HEK293 (cell line): Measurements from ENCODE around the gene FLT3LG.

ENCODE experiments used
- ELK4 ChIP-seq: IDR thresholded peaks from 2 replicates; pipeline ENCODE4 v1.6.1; 2011; ENCODE audit warnings: mild to moderate bottlenecking, low read depth, low read length, borderline replicate concordance
- GLI2 ChIP-seq: fragments of 450-650 bp; formaldehyde crosslinking; IDR thresholded peaks from 2 replicates; pipeline ENCODE4; 2017; ENCODE audit warnings: missing biosample characterization, missing genetic modification characterization, low read depth, borderline replicate concordance
- OSR2 ChIP-seq: fragments of 450-650 bp; formaldehyde crosslinking; IDR thresholded peaks from 2 replicates; pipeline ENCODE4 v1.5.1; 2016; ENCODE audit warnings: missing biosample characterization, missing genetic modification characterization
- YY1 ChIP-seq: fragments of 450-650 bp; formaldehyde crosslinking; IDR thresholded peaks from 2 replicates; pipeline ENCODE4 v1.5.1; 2018; ENCODE audit warnings: missing biosample characterization, missing genetic modification characterization
- ZFHX2 ChIP-seq: fragments of 450-650 bp; formaldehyde crosslinking; conservative IDR thresholded peaks from 2 replicates; pipeline ENCODE4 v1.5.1; 2016; ENCODE audit warnings: missing biosample characterization, missing genetic modification characterization
- ZIC2 ChIP-seq: fragments of 450-650 bp; formaldehyde crosslinking; IDR thresholded peaks from 2 replicates; pipeline ENCODE4 v1.5.1; 2016; ENCODE audit warnings: missing biosample characterization, missing genetic modification characterization
- ZNF10 ChIP-seq: fragments of 450-650 bp; formaldehyde crosslinking; IDR thresholded peaks from 2 replicates; pipeline ENCODE4 v1.5.1; 2017; ENCODE audit warnings: missing biosample characterization, missing genetic modification characterization
- ZNF112 ChIP-seq: fragments of 450-650 bp; formaldehyde crosslinking; IDR thresholded peaks from 2 replicates; pipeline ENCODE4 v1.5.0; 2017; ENCODE audit warnings: missing biosample characterization, missing genetic modification characterization
- ZNF223 ChIP-seq: fragments of 450-650 bp; formaldehyde crosslinking; IDR thresholded peaks from 2 replicates; pipeline ENCODE4 v1.5.1; 2016; ENCODE audit warnings: missing biosample characterization, missing genetic modification characterization
- ZNF239 ChIP-seq: fragments of 450-650 bp; formaldehyde crosslinking; IDR thresholded peaks from 2 replicates; pipeline ENCODE4 v1.5.1; 2016; ENCODE audit warnings: missing biosample characterization, missing genetic modification characterization
- ZNF335 ChIP-seq: fragments of 450-650 bp; formaldehyde crosslinking; conservative IDR thresholded peaks from 2 replicates; pipeline ENCODE4 v1.5.1; 2016; ENCODE audit warnings: missing biosample characterization, missing genetic modification characterization
- ZNF37A ChIP-seq: fragments of 450-650 bp; IDR thresholded peaks from 2 replicates; pipeline ENCODE4 v1.5.1; 2018; ENCODE audit warnings: missing biosample characterization, missing genetic modification characterization
- ZNF416 ChIP-seq: fragments of 450-650 bp; formaldehyde crosslinking; IDR thresholded peaks from 2 replicates; pipeline ENCODE4 v1.5.1; 2016; ENCODE audit warnings: missing biosample characterization, missing genetic modification characterization
- ZNF510 ChIP-seq: fragments of 450-650 bp; formaldehyde crosslinking; IDR thresholded peaks from 2 replicates; pipeline ENCODE4 v1.5.1; 2018; ENCODE audit warnings: mild to moderate bottlenecking, missing genetic modification characterization, missing biosample characterization; ENCODE audit not compliant: insufficient replicate concordance
- ZNF544 ChIP-seq: fragments of 450-650 bp; formaldehyde crosslinking; IDR thresholded peaks from 2 replicates; pipeline ENCODE4 v1.5.0; 2017; ENCODE audit warnings: missing biosample characterization, missing genetic modification characterization
- ZNF555 ChIP-seq: fragments of 450-650 bp; formaldehyde crosslinking; conservative IDR thresholded peaks from 2 replicates; pipeline ENCODE4 v1.5.1; 2017; ENCODE audit warnings: missing biosample characterization, mild to moderate bottlenecking, missing genetic modification characterization, inconsistent platforms
- ZNF558 ChIP-seq: fragments of 450-650 bp; formaldehyde crosslinking; IDR thresholded peaks from 2 replicates; pipeline ENCODE4 v1.5.1; 2016; ENCODE audit warnings: missing biosample characterization, missing genetic modification characterization
- ZNF585B ChIP-seq: fragments of 450-650 bp; formaldehyde crosslinking; IDR thresholded peaks from 2 replicates; pipeline ENCODE4 v1.5.1; 2016; ENCODE audit warnings: missing biosample characterization, missing genetic modification characterization
- ZNF664 ChIP-seq: fragments of 450-650 bp; formaldehyde crosslinking; IDR thresholded peaks from 2 replicates; pipeline ENCODE4 v1.5.1; 2016; ENCODE audit warnings: missing biosample characterization, missing genetic modification characterization
- TF ChIP-seq, protein P1 (sequence below): fragments of 450-650 bp; formaldehyde crosslinking; IDR thresholded peaks from 2 replicates; pipeline ENCODE4 v1.5.1; 2016; ENCODE audit warnings: missing biosample characterization, missing genetic modification characterization
- TF ChIP-seq, protein P2 (sequence below): fragments of 450-650 bp; formaldehyde crosslinking; IDR thresholded peaks from 2 replicates; pipeline ENCODE4 v1.5.1; 2017; ENCODE audit warnings: missing biosample characterization, missing genetic modification characterization
- TF ChIP-seq, protein P3 (sequence below): fragments of 450-650 bp; formaldehyde crosslinking; IDR thresholded peaks from 2 replicates; pipeline ENCODE4 v1.5.1; 2016; ENCODE audit warnings: missing biosample characterization, missing genetic modification characterization
- TF ChIP-seq, protein P4 (sequence below): fragments of 450-650 bp; formaldehyde crosslinking; IDR thresholded peaks from 2 replicates; pipeline ENCODE4 v1.5.1; 2016; ENCODE audit warnings: missing biosample characterization, missing genetic modification characterization
- TF ChIP-seq, protein P5 (sequence below): fragments of 450-650 bp; formaldehyde crosslinking; IDR thresholded peaks from 2 replicates; pipeline ENCODE4 v1.5.1; 2016; ENCODE audit warnings: missing biosample characterization, missing genetic modification characterization
- TF ChIP-seq, protein P6 (sequence below): fragments of 450-650 bp; formaldehyde crosslinking; IDR thresholded peaks from 2 replicates; pipeline ENCODE4 v1.5.1; 2016; ENCODE audit warnings: missing biosample characterization, missing genetic modification characterization

FLT3LG gene

DNA sequence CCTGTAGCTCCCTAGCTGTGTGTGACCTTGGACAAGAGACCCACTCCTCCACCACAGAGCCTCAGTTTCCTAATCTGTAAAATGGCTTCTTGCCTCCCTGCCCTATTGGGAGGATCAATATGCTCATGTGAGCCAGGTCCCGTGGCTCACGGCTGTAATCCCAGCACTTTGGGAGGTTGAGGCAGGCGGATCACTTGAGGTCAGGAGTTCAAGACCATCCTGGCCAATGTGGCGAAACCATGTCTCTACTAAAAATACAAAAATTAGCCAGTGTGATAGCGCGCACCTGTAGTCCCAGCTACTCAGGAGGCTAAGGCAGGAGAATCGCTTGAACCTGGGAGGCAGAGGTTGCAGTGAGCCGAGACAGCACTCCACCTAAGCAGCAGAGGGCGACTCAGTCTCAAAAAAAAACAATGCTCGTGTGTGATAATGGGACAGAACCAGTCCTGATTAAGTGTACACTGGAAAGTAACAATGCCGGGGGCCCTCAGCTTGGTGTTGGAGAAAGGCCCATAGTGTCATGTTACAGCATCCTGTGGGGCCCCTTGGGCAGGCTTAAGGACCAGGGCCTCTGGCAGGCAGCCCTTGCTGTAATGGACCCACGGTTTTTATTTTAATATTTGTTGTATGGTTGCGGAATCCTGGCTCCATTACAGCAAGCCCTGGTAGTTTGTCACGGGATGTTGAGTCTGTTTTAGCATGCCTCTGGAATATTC lies 29.0 kb downstream of the FLT3LG start (continued):
- TF ChIP-seq, protein P1, sequence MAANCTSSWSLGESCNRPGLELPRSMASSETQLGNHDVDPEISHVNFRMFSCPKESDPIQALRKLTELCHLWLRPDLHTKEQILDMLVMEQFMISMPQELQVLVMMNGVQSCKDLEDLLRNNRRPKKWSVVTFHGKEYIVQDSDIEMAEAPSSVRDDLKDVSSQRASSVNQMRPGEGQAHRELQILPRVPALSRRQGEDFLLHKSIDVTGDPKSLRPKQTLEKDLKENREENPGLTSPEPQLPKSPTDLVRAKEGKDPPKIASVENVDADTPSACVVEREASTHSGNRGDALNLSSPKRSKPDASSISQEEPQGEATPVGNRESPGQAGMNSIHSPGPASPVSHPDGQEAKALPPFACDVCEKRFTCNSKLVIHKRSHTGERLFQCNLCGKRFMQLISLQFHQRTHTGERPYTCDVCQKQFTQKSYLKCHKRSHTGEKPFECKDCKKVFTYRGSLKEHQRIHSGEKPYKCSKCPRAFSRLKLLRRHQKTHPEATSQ (tag by site-specific recombination): no peak
- no peak for TF ChIP-seq ZNF510 (tag by site-specific recombination)
- no peak for TF ChIP-seq ZNF585B (tag by site-specific recombination)
- no peak for TF ChIP-seq ZNF112 (tag by site-specific recombination)
- no peak for TF ChIP-seq ZNF555 (tag by site-specific recombination)
- no peak for TF ChIP-seq GLI2 (tag by site-specific recombination)
- TF ChIP-seq ZNF416 (tag by site-specific recombination): no peak
- TF ChIP-seq, protein P2, sequence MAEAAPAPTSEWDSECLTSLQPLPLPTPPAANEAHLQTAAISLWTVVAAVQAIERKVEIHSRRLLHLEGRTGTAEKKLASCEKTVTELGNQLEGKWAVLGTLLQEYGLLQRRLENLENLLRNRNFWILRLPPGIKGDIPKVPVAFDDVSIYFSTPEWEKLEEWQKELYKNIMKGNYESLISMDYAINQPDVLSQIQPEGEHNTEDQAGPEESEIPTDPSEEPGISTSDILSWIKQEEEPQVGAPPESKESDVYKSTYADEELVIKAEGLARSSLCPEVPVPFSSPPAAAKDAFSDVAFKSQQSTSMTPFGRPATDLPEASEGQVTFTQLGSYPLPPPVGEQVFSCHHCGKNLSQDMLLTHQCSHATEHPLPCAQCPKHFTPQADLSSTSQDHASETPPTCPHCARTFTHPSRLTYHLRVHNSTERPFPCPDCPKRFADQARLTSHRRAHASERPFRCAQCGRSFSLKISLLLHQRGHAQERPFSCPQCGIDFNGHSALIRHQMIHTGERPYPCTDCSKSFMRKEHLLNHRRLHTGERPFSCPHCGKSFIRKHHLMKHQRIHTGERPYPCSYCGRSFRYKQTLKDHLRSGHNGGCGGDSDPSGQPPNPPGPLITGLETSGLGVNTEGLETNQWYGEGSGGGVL (tag by site-specific recombination): no peak
- TF ChIP-seq ELK4: no peak
- TF ChIP-seq ZNF239 (tag by site-specific recombination): no peak
- TF ChIP-seq ZNF544 (tag by site-specific recombination): no peak
- TF ChIP-seq, protein P3, sequence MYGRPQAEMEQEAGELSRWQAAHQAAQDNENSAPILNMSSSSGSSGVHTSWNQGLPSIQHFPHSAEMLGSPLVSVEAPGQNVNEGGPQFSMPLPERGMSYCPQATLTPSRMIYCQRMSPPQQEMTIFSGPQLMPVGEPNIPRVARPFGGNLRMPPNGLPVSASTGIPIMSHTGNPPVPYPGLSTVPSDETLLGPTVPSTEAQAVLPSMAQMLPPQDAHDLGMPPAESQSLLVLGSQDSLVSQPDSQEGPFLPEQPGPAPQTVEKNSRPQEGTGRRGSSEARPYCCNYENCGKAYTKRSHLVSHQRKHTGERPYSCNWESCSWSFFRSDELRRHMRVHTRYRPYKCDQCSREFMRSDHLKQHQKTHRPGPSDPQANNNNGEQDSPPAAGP (tag by site-specific recombination): no peak
- no peak for TF ChIP-seq OSR2 (tag by site-specific recombination)
- TF ChIP-seq, protein P4, sequence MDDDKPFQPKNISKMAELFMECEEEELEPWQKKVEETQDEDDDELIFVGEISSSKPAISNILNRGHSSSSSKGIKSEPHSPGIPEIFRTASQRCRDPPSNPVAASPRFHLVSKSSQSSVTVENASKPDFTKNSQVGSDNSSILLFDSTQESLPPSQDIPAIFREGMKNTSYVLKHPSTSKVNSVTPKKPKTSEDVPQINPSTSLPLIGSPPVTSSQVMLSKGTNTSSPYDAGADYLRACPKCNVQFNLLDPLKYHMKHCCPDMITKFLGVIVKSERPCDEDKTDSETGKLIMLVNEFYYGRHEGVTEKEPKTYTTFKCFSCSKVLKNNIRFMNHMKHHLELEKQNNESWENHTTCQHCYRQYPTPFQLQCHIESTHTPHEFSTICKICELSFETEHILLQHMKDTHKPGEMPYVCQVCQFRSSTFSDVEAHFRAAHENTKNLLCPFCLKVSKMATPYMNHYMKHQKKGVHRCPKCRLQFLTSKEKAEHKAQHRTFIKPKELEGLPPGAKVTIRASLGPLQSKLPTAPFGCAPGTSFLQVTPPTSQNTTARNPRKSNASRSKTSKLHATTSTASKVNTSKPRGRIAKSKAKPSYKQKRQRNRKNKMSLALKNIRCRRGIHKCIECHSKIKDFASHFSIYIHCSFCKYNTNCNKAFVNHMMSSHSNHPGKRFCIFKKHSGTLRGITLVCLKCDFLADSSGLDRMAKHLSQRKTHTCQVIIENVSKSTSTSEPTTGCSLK: no peak
- TF ChIP-seq, protein P5, sequence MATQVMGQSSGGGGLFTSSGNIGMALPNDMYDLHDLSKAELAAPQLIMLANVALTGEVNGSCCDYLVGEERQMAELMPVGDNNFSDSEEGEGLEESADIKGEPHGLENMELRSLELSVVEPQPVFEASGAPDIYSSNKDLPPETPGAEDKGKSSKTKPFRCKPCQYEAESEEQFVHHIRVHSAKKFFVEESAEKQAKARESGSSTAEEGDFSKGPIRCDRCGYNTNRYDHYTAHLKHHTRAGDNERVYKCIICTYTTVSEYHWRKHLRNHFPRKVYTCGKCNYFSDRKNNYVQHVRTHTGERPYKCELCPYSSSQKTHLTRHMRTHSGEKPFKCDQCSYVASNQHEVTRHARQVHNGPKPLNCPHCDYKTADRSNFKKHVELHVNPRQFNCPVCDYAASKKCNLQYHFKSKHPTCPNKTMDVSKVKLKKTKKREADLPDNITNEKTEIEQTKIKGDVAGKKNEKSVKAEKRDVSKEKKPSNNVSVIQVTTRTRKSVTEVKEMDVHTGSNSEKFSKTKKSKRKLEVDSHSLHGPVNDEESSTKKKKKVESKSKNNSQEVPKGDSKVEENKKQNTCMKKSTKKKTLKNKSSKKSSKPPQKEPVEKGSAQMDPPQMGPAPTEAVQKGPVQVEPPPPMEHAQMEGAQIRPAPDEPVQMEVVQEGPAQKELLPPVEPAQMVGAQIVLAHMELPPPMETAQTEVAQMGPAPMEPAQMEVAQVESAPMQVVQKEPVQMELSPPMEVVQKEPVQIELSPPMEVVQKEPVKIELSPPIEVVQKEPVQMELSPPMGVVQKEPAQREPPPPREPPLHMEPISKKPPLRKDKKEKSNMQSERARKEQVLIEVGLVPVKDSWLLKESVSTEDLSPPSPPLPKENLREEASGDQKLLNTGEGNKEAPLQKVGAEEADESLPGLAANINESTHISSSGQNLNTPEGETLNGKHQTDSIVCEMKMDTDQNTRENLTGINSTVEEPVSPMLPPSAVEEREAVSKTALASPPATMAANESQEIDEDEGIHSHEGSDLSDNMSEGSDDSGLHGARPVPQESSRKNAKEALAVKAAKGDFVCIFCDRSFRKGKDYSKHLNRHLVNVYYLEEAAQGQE (tag by site-specific recombination): peak; percentile 26; the same call in 1 of the 2 replicates
- no peak for TF ChIP-seq YY1 (tag by site-specific recombination)
- no peak for TF ChIP-seq ZNF558 (tag by site-specific recombination)
- peak; percentile 90 for TF ChIP-seq ZNF335
- peak; percentile 15; the same call in 1 of the 2 replicates for TF ChIP-seq ZNF10 (tag by site-specific recombination)
- no peak for TF ChIP-seq ZFHX2 (tag by site-specific recombination)
- 0 out of 2 replicates have a peak, but pooled peaks have one; percentile 15 for TF ChIP-seq ZIC2 (tag by site-specific recombination)
- TF ChIP-seq ZNF223 (tag by site-specific recombination): no peak
- no peak for TF ChIP-seq ZNF37A (tag by site-specific recombination)
- no peak for TF ChIP-seq ZNF664 (tag by site-specific recombination)
- TF ChIP-seq, protein P6, sequence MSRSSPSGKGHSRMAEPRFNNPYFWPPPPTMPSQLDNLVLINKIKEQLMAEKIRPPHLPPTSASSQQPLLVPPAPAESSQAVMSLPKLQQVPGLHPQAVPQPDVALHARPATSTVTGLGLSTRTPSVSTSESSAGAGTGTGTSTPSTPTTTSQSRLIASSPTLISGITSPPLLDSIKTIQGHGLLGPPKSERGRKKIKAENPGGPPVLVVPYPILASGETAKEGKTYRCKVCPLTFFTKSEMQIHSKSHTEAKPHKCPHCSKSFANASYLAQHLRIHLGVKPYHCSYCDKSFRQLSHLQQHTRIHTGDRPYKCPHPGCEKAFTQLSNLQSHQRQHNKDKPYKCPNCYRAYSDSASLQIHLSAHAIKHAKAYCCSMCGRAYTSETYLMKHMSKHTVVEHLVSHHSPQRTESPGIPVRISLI: peak; percentile 69; the same call in 1 of the 2 replicates
